HepG2 (cell line): ENCODE measurements around the gene STARD10. TPM values are rescaled to one million over a fixed set of nuclear protein-coding genes. Genes with fewer than 3 reads are reported as not detected.

Source experiments
- FIP1L1 ChIP-seq: fragments of 200-400 bp; formaldehyde crosslinking; IDR thresholded peaks from 2 replicates; pipeline ENCODE4 v1.6.1; 2018; ENCODE audit warnings: low read depth, mild to moderate bottlenecking, low read length, moderate library complexity, borderline replicate concordance; ENCODE audit not compliant: insufficient read depth
- FLYWCH1 ChIP-seq: sonication (generic); formaldehyde crosslinking; IDR thresholded peaks from 2 replicates; pipeline ENCODE4 v1.8.1; 2023; ENCODE audit warnings: mild to moderate bottlenecking, missing genetic modification reagents
- GABPB1 ChIP-seq: IDR thresholded peaks from 2 replicates; pipeline ENCODE4 v1.6.1; 2016; ENCODE audit warnings: mild to moderate bottlenecking, missing genetic modification reagents, moderate library complexity, missing compliant biosample characterization
- HOXD1 ChIP-seq: sonication (generic); formaldehyde crosslinking; IDR thresholded peaks from 2 replicates; pipeline ENCODE4 v1.5.0; 2020; ENCODE audit warnings: missing genetic modification reagents
- KDM5B ChIP-seq: sonication (generic); formaldehyde crosslinking; IDR thresholded peaks from 2 replicates; pipeline ENCODE4 v1.4.0; 2020; ENCODE audit warnings: missing genetic modification reagents, mild to moderate bottlenecking, borderline replicate concordance
- KLF6 ChIP-seq: IDR thresholded peaks from 2 replicates; pipeline ENCODE4 v1.8.0; 2016; ENCODE audit warnings: missing biosample characterization, missing genetic modification reagents
- NFKB2 ChIP-seq: sonication (generic); formaldehyde crosslinking; IDR thresholded peaks from 2 replicates; pipeline ENCODE4 v1.4.0; 2020; ENCODE audit warnings: missing genetic modification reagents, borderline replicate concordance
- NFYC ChIP-seq: IDR thresholded peaks from 2 replicates; pipeline ENCODE4 v1.6.1; 2016; ENCODE audit warnings: missing genetic modification reagents, missing compliant biosample characterization
- NR2C2 ChIP-seq: sonication (generic); formaldehyde crosslinking; IDR thresholded peaks from 2 replicates; pipeline ENCODE4 v1.4.0; 2020; ENCODE audit warnings: missing genetic modification reagents, mild to moderate bottlenecking, moderate library complexity, borderline replicate concordance
- PCBP2 ChIP-seq: fragments of 200-400 bp; formaldehyde crosslinking; optimal IDR thresholded peaks from 2 replicates; pipeline ENCODE3; 2018; ENCODE audit warnings: low read length, low read depth; ENCODE audit not compliant: poor library complexity, severe bottlenecking
- PITX1 ChIP-seq: sonication (generic); formaldehyde crosslinking; IDR thresholded peaks from 2 replicates; pipeline ENCODE4 v1.5.1; 2020; ENCODE audit warnings: mild to moderate bottlenecking, missing genetic modification reagents
- ZNF530 ChIP-seq: sonication (generic); formaldehyde crosslinking; IDR thresholded peaks from 2 replicates; pipeline ENCODE4 v1.5.0; 2020; ENCODE audit warnings: low read depth, mild to moderate bottlenecking, missing genetic modification reagents
- ZNF644 ChIP-seq: IDR thresholded peaks from 2 replicates; pipeline ENCODE4 v1.6.1; 2016; ENCODE audit warnings: low read depth
- ZNF709 ChIP-seq: sonication (generic); formaldehyde crosslinking; IDR thresholded peaks from 2 replicates; pipeline ENCODE4 v1.5.0; 2020; ENCODE audit warnings: mild to moderate bottlenecking, missing genetic modification reagents
- ZNF891 ChIP-seq: sonication (generic); formaldehyde crosslinking; IDR thresholded peaks from 2 replicates; pipeline ENCODE4 v1.5.0; 2020; ENCODE audit warnings: mild to moderate bottlenecking, missing genetic modification reagents
- polyA plus RNA-seq, 8 experiments: library from polyadenylated mRNA; depleted of rRNA in 3 of 8; stranded (reverse) in 7 of 8; unstranded in 1 of 8; fragments of >200 nt; fragmentation: Illumina TruSeq in 4 of 8; extraction: Trizol in 4 of 8; gene quantifications; 2 replicates each; pipeline versions ENCODE4 v1.2.1 to v1.2.3, GENCODE V29; 2011 to 2016; ENCODE audit warnings: low read depth in 4 of 8, missing spikeins in 1 of 8, mixed read lengths in 1 of 8; ENCODE audit not compliant: insufficient read depth in 1 of 8
- total RNA-seq, 5 experiments: library from RNA; depleted of rRNA; stranded (reverse); fragments of >200 nt; fragmentation: Illumina TruSeq; extraction: Trizol; gene quantifications; 2 replicates each; pipeline ENCODE4 v1.2.3, GENCODE V29; 2016; ENCODE audit warnings: low read depth in 1 of 5
- TF ChIP-seq, protein P1 (sequence below): sonication (generic); formaldehyde crosslinking; IDR thresholded peaks from 2 replicates; pipeline ENCODE4 v1.4.0; 2020; ENCODE audit warnings: missing genetic modification reagents
- TF ChIP-seq, protein P2 (sequence below): sonication (generic); formaldehyde crosslinking; IDR thresholded peaks from 2 replicates; pipeline ENCODE4 v1.8.0; 2022; ENCODE audit warnings: missing genetic modification reagents, mild to moderate bottlenecking, borderline replicate concordance
- TF ChIP-seq, protein P3 (sequence below): sonication (generic); formaldehyde crosslinking; IDR thresholded peaks from 2 replicates; pipeline ENCODE4 v1.4.0; 2020; ENCODE audit warnings: missing genetic modification reagents
- TF ChIP-seq, protein P4 (sequence below): fragments of 450-650 bp; IDR thresholded peaks from 2 replicates; pipeline ENCODE4 v1.6.1; 2017; ENCODE audit warnings: mild to moderate bottlenecking
- TF ChIP-seq, protein P5 (sequence below): sonication (generic); formaldehyde crosslinking; IDR thresholded peaks from 2 replicates; pipeline ENCODE4 v1.4.0; 2020; ENCODE audit warnings: missing genetic modification reagents

STARD10 gene
- total and polyA plus RNA-seq, 2 of the 13 experiments (the other 11 are each of a cell fraction or from before 2014, with no cell fraction given): 260 to 341 TPM

DNA sequence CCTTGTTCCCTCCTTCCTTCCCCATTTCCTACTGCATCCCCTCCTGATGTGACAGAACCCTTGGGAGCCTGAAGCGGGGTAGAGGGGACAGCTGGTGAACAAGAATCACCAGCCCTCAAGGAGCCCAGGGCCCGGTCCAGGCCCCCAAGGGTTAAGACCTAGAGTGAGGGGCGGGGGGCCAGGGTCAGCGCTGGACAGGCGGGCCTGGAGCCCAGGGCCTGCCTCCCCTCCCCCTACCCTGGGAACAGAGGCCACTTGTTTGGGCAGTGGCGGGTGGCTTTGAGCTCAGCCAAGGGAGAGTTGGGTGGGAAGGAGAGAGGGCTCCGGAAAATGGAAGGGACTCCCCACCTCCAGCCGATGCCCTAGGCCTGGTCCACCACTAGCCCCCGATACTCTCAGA is 43.8 kb downstream of the STARD10 start (continued):
- TF ChIP-seq, protein P1, sequence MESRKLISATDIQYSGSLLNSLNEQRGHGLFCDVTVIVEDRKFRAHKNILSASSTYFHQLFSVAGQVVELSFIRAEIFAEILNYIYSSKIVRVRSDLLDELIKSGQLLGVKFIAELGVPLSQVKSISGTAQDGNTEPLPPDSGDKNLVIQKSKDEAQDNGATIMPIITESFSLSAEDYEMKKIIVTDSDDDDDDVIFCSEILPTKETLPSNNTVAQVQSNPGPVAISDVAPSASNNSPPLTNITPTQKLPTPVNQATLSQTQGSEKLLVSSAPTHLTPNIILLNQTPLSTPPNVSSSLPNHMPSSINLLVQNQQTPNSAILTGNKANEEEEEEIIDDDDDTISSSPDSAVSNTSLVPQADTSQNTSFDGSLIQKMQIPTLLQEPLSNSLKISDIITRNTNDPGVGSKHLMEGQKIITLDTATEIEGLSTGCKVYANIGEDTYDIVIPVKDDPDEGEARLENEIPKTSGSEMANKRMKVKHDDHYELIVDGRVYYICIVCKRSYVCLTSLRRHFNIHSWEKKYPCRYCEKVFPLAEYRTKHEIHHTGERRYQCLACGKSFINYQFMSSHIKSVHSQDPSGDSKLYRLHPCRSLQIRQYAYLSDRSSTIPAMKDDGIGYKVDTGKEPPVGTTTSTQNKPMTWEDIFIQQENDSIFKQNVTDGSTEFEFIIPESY: peak; percentile 53
- TF ChIP-seq NFKB2 (CRISPR knock-in tag) (no peak), GABPB1 (CRISPR knock-in tag) (no peak), ZNF709 (no peak), FIP1L1 (no peak), KLF6 (CRISPR knock-in tag) (no peak), ZNF530 (CRISPR knock-in tag) (no peak), ZNF891 (no peak), HOXD1 (CRISPR knock-in tag) (no peak), NR2C2 (CRISPR knock-in tag) (peak; percentile 32; the same call in 1 of the 2 replicates), PITX1 (CRISPR knock-in tag) (no peak), KDM5B (CRISPR knock-in tag) (peak; percentile 37; the same call in 1 of the 2 replicates), FLYWCH1 (CRISPR knock-in tag) (no peak), PCBP2 (no peak), ZNF644 (CRISPR knock-in tag) (no peak), NFYC (CRISPR knock-in tag) (no peak)
- TF ChIP-seq, protein P2, sequence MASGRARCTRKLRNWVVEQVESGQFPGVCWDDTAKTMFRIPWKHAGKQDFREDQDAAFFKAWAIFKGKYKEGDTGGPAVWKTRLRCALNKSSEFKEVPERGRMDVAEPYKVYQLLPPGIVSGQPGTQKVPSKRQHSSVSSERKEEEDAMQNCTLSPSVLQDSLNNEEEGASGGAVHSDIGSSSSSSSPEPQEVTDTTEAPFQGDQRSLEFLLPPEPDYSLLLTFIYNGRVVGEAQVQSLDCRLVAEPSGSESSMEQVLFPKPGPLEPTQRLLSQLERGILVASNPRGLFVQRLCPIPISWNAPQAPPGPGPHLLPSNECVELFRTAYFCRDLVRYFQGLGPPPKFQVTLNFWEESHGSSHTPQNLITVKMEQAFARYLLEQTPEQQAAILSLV: no peak
- TF ChIP-seq, protein P3, sequence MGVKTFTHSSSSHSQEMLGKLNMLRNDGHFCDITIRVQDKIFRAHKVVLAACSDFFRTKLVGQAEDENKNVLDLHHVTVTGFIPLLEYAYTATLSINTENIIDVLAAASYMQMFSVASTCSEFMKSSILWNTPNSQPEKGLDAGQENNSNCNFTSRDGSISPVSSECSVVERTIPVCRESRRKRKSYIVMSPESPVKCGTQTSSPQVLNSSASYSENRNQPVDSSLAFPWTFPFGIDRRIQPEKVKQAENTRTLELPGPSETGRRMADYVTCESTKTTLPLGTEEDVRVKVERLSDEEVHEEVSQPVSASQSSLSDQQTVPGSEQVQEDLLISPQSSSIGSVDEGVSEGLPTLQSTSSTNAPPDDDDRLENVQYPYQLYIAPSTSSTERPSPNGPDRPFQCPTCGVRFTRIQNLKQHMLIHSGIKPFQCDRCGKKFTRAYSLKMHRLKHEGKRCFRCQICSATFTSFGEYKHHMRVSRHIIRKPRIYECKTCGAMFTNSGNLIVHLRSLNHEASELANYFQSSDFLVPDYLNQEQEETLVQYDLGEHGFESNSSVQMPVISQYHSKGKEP (CRISPR knock-in tag): no peak
- TF ChIP-seq, protein P4, sequence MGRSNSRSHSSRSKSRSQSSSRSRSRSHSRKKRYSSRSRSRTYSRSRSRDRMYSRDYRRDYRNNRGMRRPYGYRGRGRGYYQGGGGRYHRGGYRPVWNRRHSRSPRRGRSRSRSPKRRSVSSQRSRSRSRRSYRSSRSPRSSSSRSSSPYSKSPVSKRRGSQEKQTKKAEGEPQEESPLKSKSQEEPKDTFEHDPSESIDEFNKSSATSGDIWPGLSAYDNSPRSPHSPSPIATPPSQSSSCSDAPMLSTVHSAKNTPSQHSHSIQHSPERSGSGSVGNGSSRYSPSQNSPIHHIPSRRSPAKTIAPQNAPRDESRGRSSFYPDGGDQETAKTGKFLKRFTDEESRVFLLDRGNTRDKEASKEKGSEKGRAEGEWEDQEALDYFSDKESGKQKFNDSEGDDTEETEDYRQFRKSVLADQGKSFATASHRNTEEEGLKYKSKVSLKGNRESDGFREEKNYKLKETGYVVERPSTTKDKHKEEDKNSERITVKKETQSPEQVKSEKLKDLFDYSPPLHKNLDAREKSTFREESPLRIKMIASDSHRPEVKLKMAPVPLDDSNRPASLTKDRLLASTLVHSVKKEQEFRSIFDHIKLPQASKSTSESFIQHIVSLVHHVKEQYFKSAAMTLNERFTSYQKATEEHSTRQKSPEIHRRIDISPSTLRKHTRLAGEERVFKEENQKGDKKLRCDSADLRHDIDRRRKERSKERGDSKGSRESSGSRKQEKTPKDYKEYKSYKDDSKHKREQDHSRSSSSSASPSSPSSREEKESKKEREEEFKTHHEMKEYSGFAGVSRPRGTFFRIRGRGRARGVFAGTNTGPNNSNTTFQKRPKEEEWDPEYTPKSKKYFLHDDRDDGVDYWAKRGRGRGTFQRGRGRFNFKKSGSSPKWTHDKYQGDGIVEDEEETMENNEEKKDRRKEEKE: no peak
- TF ChIP-seq, protein P5, sequence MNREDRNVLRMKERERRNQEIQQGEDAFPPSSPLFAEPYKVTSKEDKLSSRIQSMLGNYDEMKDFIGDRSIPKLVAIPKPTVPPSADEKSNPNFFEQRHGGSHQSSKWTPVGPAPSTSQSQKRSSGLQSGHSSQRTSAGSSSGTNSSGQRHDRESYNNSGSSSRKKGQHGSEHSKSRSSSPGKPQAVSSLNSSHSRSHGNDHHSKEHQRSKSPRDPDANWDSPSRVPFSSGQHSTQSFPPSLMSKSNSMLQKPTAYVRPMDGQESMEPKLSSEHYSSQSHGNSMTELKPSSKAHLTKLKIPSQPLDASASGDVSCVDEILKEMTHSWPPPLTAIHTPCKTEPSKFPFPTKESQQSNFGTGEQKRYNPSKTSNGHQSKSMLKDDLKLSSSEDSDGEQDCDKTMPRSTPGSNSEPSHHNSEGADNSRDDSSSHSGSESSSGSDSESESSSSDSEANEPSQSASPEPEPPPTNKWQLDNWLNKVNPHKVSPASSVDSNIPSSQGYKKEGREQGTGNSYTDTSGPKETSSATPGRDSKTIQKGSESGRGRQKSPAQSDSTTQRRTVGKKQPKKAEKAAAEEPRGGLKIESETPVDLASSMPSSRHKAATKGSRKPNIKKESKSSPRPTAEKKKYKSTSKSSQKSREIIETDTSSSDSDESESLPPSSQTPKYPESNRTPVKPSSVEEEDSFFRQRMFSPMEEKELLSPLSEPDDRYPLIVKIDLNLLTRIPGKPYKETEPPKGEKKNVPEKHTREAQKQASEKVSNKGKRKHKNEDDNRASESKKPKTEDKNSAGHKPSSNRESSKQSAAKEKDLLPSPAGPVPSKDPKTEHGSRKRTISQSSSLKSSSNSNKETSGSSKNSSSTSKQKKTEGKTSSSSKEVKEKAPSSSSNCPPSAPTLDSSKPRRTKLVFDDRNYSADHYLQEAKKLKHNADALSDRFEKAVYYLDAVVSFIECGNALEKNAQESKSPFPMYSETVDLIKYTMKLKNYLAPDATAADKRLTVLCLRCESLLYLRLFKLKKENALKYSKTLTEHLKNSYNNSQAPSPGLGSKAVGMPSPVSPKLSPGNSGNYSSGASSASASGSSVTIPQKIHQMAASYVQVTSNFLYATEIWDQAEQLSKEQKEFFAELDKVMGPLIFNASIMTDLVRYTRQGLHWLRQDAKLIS (CRISPR knock-in tag): no peak
